GM18867 (cell line): ENCODE measurements around the gene POC5.
"Not testable (repeated sequence)": the region's sequence is repeated elsewhere in the genome, so short reads cannot be mapped to it uniquely, and the experiment has no call there.

Experiments
- ATAC-seq: cut with Tn5 transposase; IDR thresholded peaks from one replicate; pipeline ENCODE4 v1.9.1; 2021; ENCODE audit warnings: mild to moderate bottlenecking, moderate library complexity; ENCODE audit not compliant: unreplicated experiment

Gene POC5

DNA sequence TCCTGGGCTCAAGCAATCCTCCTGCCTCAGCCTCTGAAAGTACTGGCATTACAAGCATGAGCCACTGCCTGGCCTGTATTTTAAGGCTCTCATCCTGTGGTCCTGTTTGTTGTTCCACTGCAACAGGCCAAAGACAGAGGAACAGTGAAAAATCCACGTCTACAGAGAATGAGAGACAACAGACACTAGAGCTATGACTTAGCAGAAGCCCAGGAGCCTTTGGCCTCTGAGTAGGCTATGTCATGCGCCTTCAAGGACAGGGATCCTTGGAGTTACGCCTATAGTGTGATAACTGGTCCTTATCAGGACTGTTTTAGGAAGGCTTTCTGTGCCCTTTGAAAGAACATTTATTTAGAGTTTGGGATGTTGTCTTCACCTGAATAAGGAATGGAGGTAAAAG is 10.5 kb downstream of the POC5 start:
- ATAC-seq, result no peak

DNA sequence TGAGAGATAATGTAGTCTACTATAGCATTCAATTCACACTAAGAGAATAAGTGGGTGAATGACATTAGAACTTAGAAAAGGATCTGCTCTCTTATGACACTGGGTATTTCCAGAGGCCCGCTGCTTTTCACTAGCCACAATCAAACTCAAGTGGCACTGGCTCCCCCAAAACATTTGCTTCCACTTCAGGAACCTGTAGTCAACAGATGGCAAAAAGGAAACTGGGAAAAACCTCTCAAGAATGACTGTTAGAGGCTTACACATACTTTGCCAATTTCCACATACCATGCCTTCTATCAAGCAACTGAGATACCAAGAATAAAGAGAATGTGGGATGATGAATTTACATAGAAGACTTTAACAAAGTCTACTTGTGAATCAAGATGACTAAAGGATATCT is 11.2 kb downstream of the POC5 start:
- no peak for ATAC-seq

GRCh38 chr5:75701856-75702255 is 15.4 kb downstream of the POC5 start:
- ATAC-seq, result no peak

GRCh38 chr5:75695472-75696351 is 21.5 kb downstream of the POC5 start:
- not testable (repeated sequence) for ATAC-seq

DNA sequence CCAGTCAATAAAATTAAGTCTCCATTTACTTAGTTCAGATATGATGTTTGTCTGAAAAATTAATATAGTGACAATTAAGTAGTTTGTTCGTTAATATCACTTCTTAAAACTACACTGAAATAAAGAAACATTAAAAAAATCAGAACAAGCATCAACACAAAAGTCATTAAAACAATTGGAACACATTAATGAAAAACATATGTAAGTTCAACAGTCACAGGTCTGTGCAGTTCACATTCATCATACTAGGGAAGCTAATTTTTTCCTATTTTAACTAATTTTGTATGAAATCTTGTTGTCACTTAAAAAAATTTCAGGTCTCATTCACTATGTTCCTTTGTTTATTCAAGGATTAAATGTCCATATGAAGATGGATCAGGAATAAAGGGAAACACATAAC is 22.5 kb downstream of the POC5 start:
- no peak for ATAC-seq

GRCh38 chr5:75690669-75691068 is 26.6 kb downstream of the POC5 start:
- no peak for ATAC-seq

DNA sequence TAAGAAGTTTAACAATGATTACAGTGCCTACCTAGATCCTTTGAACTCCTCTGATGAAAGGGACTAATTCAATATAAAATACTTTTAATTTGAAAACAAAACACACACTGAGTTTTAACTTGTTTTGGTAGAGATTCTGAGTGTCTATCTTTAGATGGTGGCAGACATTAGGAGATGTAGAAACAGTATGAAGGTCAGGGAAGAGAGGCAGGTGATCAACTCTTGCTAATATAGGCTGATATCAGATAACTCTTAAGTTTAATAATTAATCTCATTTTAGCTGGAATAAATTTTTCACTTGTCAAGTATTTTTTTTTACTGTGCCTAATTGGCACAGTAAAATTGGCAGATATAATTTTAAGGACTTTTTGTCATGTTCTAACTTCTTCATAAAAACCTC is 30.8 kb downstream of the POC5 start:
- ATAC-seq, result no peak

DNA sequence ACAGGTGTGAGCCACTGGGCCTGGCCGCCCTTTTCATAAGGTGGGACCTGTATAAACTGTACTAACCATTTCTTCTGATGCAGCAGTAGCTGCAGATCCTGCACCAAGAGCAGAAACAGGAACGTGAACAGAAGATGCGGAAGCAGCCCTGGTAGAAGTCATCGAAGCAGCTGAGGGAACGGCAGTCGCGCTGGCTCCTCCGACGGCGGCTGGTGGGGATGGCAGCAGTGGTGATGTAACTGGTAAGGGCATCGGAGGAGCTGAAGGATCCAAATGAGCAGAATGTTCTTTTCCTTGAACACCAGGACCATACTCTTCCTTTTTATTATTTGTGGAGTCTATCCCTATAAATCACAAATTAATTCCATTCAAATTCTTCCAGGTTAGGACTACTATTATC is 32.1 kb downstream of the POC5 start:
- ATAC-seq, result no peak

DNA sequence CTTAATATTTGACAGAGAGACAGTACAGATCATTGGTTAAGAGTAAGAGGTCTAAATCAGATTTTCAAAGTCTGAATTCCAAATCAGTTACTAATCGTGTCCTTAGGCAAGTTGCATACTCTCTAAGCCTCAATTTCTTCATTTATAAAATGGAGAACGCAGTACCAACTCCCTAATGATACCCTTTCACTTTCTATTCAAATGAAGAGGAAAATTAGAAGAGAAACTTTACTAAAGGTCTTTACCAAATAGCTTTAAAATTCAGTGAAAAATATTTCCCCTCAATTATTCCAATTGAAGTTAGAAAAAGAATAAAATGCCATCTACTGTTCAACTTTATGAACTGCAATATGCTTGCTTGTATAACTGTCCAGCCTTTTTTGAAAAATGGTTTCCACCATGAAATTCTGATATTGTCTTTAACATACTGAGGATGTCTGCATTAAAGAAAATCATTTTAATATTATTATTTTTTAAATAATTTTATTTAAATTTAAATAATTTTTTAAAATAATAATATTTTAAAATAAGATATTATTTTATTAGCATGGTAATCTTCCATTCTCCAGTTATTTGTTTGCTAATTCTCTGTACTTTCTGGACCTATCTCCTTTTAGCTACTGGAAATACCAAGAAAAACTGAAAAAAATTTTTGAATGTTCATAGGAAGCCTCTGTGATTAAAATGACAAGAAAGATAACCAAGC is 36.0 kb downstream of the POC5 start:
- no peak for ATAC-seq

GRCh38 chr5:75678155-75678554 is 39.1 kb downstream of the POC5 start:
- ATAC-seq, result no peak

- ATAC-seq, result no peak
Observed at GRCh38 chr5:75677607-75678006, 39.6 kb downstream of the POC5 start.

- no peak for ATAC-seq
Observed at GRCh38 chr5:75675783-75676182, 41.5 kb downstream of the POC5 start.

DNA sequence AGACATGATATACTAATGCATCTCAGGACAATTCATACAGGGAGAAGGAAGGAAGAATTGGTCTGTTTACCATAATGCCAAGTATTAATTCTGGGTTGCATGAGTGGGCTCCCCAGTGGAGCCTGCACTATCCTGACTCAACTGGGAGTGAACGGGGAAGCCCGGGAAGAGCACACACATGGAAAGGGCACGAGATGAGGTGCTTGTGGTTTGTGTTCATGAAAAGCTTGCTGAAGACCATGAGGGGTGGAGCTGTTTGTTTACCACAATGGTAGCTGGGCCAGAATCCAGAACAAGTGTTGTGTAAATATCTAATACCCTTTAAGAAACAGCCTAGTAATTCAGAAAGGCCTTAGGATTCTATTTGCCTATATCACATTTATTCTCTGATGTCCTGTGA is 44.6 kb downstream of the POC5 start:
- ATAC-seq, result no peak

DNA sequence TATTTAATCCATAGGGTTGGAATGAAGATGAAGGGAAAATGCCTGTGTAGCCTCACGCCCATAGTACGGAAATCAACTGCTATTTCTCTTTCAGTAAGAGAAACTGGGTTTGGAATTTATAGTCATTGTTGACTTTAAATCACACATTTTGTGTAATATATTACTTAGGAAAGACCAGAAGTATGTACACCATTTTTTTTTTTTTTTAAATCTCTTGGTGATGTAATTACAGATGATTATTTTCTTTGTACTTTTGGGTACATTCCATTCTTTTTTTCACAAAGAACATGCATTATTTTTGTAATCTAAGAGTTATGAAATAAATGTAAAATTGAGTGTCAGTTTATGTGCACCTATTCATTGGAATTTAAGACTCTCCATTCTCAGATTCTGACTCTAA is 45.7 kb downstream of the POC5 start:
- ATAC-seq, result no peak

DNA sequence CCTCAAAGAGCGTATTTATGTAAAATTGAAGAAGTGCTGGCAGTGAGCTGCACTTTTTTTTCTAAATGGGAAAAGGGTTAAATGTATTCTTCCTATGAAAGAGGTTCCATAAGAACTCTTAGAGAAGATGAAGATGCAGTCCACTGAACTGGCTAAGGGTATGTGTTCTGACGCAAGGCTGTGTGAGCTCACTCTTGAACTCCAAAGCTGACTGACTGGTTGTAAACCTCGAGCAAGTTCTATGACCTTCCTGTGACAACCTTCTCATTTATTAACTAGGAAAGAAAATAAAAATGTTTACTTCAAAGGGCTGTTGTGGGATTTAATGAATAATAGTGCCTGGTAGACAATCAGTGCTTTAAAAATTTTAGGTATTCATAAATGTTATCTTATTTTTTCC is 46.7 kb downstream of the POC5 start:
- no peak for ATAC-seq

- ATAC-seq, result peak; percentile 95
Observed at GRCh38 chr5:75668977-75669689, 48.1 kb downstream of the POC5 start.

GRCh38 chr5:75668445-75668844 is 48.8 kb downstream of the POC5 start:
- no peak for ATAC-seq

DNA sequence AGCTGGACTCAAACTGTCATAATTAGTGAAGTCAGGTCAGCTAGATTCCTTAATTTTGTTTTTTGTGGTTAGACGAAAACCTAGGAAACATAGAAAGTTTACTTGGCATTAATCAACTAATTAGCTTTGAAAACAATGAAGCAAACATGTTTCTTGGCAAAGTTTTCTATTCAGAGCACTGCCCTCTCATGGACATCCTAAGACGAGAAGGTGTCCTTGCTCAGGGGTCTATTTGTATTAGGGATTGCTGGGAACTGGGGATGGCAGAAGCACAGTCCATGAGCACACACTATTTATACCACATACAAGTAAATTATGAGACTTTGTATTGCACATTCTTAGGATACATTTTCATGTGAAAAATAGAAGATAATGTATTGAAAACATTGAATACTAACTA is 49.7 kb downstream of the POC5 start:
- no peak for ATAC-seq

- no peak for ATAC-seq
Observed at GRCh38 chr5:75666801-75667200, 50.4 kb downstream of the POC5 start.

DNA sequence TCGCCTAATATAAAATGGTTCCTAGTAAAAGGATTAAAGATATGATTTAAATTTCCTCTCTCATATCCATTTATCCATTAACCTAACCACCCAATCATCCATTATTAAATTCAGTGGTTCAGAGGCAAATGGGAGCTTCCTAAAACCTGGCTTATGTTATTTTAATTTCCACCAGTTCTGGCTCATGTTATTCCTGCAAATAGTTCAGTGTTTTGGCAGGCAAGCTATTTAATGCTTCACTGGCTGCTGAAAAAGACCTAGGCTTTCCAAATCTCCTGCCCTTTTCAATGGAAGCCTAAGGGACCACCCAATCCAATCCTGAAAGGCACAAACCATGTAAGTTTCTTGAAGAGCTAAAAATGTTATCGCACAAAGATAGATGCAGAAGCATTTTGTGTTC is 52.3 kb downstream of the POC5 start:
- no peak for ATAC-seq

DNA sequence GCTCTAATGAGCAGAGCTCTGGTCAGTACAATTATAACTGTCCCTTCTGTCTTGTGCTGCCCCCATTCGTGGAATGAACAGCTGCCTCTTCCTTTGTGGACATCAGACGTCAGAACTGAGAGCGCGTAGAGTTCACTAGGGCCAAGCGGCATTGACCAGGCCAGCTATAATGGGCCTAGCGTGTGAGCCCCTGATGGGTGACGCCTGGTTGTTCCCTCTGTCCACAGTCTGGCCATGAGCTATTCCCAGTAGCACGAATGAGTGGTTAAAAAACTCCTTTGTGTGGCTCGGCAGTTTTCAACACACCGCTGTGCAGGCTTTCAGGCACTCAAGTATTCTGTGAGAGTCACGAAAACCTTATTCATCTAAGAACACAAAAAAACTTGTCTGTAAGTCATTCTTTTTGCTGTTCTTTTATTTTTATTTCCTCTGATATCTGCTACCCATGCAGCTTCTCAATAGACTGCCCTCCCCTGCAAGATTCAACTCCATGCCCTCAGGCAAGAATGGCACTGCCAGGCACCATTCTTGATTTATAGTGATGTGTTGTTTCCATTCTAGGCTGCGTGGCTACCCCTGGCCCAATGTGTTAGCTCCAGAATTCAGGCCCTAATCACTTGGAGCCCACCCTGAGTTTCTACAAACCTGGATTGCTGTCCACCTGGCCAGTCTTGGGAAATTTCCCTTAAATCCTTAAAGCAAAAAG is 53.5 kb downstream of the POC5 start:
- no peak for ATAC-seq
